Ishikawa (cell line): ENCODE data around the gene GPR137B.

Source experiments
- CEBPB ChIP-seq: IDR thresholded peaks from 2 replicates; pipeline ENCODE4 v1.6.1; 2012
- CREB1 ChIP-seq: IDR thresholded peaks from 2 replicates; pipeline ENCODE4 v1.6.1; 2012; ENCODE audit warnings: low read depth
- EGR1 ChIP-seq: IDR thresholded peaks from 2 replicates; pipeline ENCODE4 v1.6.1; 2012
- EP300 ChIP-seq: IDR thresholded peaks from 2 replicates; pipeline ENCODE4 v1.6.1; 2012; ENCODE audit warnings: borderline replicate concordance
- FOXM1 ChIP-seq: IDR thresholded peaks from 2 replicates; pipeline ENCODE4 v1.6.1; 2012; ENCODE audit warnings: low read depth, borderline replicate concordance
- NFIC ChIP-seq: IDR thresholded peaks from 2 replicates; pipeline ENCODE4 v1.6.1; 2012
- RAD21 ChIP-seq: IDR thresholded peaks from 2 replicates; pipeline ENCODE4 v1.6.1; 2012; ENCODE audit warnings: low read depth
- TAF1 ChIP-seq: IDR thresholded peaks from 2 replicates; pipeline ENCODE4 v1.6.1; 2012; ENCODE audit warnings: low read depth, mild to moderate bottlenecking
- TCF12 ChIP-seq: IDR thresholded peaks from 2 replicates; pipeline ENCODE4 v1.6.1; 2012; ENCODE audit warnings: low read depth
- TEAD4 ChIP-seq: IDR thresholded peaks from 2 replicates; pipeline ENCODE4 v1.6.1; 2012
- YY1 ChIP-seq: IDR thresholded peaks from 2 replicates; pipeline ENCODE4 v1.6.1; 2012; ENCODE audit warnings: low read depth
- ZBTB7A ChIP-seq: IDR thresholded peaks from 2 replicates; pipeline ENCODE4 v1.6.1; 2012; ENCODE audit warnings: low read depth
- TF ChIP-seq, protein P1 (sequence below): IDR thresholded peaks from 2 replicates; pipeline ENCODE4 v1.6.1; 2012; ENCODE audit warnings: low read depth, mild to moderate bottlenecking
- TF ChIP-seq, protein P2 (sequence below): IDR thresholded peaks from 2 replicates; pipeline ENCODE4 v1.6.1; 2012
- TF ChIP-seq, protein P3 (sequence below): IDR thresholded peaks from 2 replicates; pipeline ENCODE4 v1.6.1; 2012

Gene GPR137B

DNA sequence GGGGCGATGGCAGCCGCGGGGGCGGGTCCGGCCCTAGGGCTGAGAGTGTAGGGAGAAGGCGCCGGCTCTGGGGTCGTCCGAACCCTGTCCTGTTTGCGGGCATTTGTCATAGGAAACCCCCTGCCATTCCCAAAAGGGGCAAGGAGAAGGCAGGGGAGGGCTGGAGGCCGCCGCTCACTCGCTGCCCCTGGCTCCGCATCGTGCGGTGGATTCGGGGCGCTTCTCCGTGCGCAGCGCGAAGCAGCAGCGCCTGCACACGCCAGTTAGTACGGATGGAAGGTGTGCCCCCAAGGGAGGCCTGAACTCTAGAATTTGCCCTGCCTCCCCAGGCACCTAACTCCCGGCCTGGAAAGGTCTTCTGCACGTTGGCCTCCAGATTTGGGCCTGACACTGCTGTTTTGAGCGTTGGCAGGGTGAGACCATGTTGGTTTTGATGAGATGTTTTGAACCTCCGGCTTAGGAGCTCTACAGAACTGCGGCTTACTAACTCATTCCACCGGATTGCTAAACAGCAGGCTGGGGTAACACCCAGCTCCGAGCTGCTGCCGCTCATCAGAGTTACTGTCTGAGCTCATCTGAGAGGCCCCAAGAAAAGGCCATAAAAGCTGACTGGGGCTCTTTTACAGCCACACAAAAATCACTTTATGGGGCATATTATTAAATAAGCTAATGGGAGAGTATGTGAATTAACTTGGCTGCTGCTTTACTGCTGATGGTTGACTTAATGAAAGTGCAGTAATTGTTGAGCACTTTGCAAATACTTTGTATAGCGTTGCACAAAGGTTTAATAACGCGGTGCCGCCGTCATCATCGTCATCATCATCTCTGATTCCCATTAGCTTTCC is 987 bp downstream of the GPR137B start:
- TF ChIP-seq EP300: no peak
- TF ChIP-seq, protein P1, sequence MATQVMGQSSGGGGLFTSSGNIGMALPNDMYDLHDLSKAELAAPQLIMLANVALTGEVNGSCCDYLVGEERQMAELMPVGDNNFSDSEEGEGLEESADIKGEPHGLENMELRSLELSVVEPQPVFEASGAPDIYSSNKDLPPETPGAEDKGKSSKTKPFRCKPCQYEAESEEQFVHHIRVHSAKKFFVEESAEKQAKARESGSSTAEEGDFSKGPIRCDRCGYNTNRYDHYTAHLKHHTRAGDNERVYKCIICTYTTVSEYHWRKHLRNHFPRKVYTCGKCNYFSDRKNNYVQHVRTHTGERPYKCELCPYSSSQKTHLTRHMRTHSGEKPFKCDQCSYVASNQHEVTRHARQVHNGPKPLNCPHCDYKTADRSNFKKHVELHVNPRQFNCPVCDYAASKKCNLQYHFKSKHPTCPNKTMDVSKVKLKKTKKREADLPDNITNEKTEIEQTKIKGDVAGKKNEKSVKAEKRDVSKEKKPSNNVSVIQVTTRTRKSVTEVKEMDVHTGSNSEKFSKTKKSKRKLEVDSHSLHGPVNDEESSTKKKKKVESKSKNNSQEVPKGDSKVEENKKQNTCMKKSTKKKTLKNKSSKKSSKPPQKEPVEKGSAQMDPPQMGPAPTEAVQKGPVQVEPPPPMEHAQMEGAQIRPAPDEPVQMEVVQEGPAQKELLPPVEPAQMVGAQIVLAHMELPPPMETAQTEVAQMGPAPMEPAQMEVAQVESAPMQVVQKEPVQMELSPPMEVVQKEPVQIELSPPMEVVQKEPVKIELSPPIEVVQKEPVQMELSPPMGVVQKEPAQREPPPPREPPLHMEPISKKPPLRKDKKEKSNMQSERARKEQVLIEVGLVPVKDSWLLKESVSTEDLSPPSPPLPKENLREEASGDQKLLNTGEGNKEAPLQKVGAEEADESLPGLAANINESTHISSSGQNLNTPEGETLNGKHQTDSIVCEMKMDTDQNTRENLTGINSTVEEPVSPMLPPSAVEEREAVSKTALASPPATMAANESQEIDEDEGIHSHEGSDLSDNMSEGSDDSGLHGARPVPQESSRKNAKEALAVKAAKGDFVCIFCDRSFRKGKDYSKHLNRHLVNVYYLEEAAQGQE: no peak
- no peak for TF ChIP-seq EGR1
- no peak for TF ChIP-seq TAF1

DNA sequence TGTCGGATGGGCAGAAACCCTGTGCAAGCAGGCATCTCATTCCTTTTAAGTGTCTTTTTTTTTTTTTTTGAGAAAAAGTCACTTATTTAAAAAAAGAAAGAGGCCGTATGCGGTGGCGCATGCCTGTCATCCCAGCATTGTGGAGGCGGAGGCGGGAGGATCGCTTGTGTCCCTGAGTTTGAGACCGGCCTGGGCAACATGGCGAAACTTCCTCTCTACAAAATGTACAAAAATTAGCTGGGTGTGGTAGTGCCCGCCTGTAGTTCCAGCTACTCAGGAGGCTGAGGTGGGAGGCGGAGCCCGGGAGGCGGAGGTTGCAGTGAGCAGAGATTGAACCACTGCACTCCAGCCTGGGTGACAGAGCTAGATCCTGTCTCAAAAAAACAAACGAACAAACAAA is 1.7 kb downstream of the GPR137B start:
- TF ChIP-seq YY1: no peak
- TF ChIP-seq EP300: no peak
- no peak for TF ChIP-seq TAF1

DNA sequence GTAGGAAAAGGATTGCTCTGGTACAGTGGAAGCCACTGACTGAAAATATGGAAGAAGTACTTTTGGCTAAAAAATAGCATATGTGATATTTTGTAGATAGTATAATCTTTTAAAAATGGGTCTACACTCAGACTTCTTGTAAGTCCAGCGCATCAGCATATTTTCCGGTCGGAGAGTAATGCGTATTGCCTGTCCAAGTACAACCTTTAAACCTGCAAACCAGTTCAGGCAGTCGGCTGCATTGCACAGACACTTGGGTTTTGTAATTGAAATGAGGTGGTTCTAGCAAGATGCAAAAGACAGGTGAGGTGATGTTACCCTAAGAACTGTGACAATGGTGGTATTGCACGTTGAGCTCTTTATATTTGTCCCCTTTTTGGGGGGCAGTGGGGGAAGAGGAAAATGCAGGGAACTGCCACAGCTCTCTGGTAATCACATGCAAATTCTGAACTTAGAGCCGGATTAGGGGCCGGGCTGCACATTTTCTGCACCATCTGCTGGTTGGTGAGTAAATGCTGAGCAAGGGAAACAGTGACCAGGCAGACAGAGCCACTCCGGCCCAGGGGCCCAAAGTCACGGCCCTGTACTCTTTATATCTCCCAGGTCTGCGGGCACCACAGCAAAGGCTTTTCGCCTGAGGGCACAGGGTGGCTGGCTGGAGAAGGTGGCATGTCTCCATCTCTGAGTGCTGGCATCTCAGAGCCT is 2.3 kb downstream of the GPR137B start:
- no peak for TF ChIP-seq NFIC
- no peak for TF ChIP-seq TAF1
- TF ChIP-seq, protein P1: no peak
- no peak for TF ChIP-seq YY1
- TF ChIP-seq FOXM1: no peak
- TF ChIP-seq, protein P2, sequence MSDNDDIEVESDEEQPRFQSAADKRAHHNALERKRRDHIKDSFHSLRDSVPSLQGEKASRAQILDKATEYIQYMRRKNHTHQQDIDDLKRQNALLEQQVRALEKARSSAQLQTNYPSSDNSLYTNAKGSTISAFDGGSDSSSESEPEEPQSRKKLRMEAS: no peak
- TF ChIP-seq ZBTB7A: no peak
- TF ChIP-seq EGR1: no peak
- TF ChIP-seq CREB1: no peak
- TF ChIP-seq RAD21: no peak
- no peak for TF ChIP-seq TEAD4
- no peak for TF ChIP-seq TCF12
- TF ChIP-seq, protein P3, sequence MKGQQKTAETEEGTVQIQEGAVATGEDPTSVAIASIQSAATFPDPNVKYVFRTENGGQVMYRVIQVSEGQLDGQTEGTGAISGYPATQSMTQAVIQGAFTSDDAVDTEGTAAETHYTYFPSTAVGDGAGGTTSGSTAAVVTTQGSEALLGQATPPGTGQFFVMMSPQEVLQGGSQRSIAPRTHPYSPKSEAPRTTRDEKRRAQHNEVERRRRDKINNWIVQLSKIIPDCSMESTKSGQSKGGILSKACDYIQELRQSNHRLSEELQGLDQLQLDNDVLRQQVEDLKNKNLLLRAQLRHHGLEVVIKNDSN: no peak
- no peak for TF ChIP-seq EP300
- TF ChIP-seq CEBPB: no peak

DNA sequence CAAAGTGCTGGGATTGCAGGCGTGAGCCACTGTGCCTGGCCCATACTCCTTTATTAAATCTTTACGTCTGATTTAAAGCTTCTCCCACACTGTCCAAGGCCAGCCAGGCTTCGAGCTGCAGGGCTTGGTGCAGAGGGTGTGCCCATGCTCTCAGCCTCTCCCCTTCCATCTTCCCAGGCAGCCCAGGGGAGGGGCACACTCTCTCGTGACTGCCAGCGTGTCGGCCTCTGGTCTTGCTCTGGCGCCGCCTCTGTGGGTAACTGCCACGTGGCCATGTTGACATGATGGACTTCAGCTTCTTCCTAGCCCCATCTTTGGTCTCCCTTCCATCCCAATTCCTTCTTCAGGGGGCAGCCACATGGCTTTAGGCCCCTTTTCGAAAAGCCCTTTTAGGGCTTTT is 4.7 kb downstream of the GPR137B start:
- TF ChIP-seq, protein P2: no peak
- TF ChIP-seq RAD21: no peak
- no peak for TF ChIP-seq NFIC
- TF ChIP-seq, protein P1: no peak
- no peak for TF ChIP-seq YY1
- no peak for TF ChIP-seq CREB1
- TF ChIP-seq EP300: no peak
- TF ChIP-seq TAF1: no peak
- TF ChIP-seq EGR1: no peak
- TF ChIP-seq TCF12: no peak
- no peak for TF ChIP-seq ZBTB7A
- no peak for TF ChIP-seq TEAD4
- TF ChIP-seq CEBPB: no peak
- TF ChIP-seq, protein P3: no peak
- no peak for TF ChIP-seq FOXM1
